Osteocyte (in vitro differentiated cells): ENCODE results near the gene ADGRA1. TPM values are rescaled to one million over a fixed set of nuclear protein-coding genes. Genes with fewer than 3 reads are reported as not detected.

ENCODE experiments used
- DNase-seq: peaks from one replicate; pipeline ENCODE4 v3.0.0; 2021; ENCODE audit warnings: mixed read lengths; ENCODE audit not compliant: unreplicated experiment; ENCODE audit errors: extremely low spot score
- H3K27ac Mint-ChIP-seq: one replicate; pipeline ENCODE4 v1.8.0; 2021; ENCODE audit warnings: mild to moderate bottlenecking, mixed read lengths; ENCODE audit not compliant: unreplicated experiment
- H3K27me3 Mint-ChIP-seq: one replicate; pipeline ENCODE4 v1.8.0; 2021; ENCODE audit warnings: mixed read lengths; ENCODE audit not compliant: unreplicated experiment
- H3K36me3 Mint-ChIP-seq: one replicate; pipeline ENCODE4 v1.8.0; 2021; ENCODE audit warnings: mixed read lengths; ENCODE audit not compliant: unreplicated experiment
- H3K4me1 Mint-ChIP-seq: one replicate; pipeline ENCODE4 v1.8.0; 2021; ENCODE audit warnings: mixed read lengths; ENCODE audit not compliant: unreplicated experiment
- H3K4me3 Mint-ChIP-seq: one replicate; pipeline ENCODE4 v1.8.0; 2021; ENCODE audit warnings: mild to moderate bottlenecking, moderate library complexity, mixed read lengths; ENCODE audit not compliant: unreplicated experiment
- H3K9me3 Mint-ChIP-seq: one replicate; pipeline ENCODE4 v1.8.0; 2021; ENCODE audit warnings: mixed read lengths; ENCODE audit not compliant: unreplicated experiment
- CTCF ChIP-seq: fragments of 200-600 bp; sonication (generic); IDR thresholded peaks from 2 replicates; pipeline ENCODE4 v1.5.0; 2021; ENCODE audit warnings: antibody characterized with exemption, mild to moderate bottlenecking, moderate library complexity
- total RNA-seq: library from RNA; stranded (reverse); gene quantifications from 2 replicates; pipeline ENCODE4 v1.2.1, GENCODE V29; 2021

Gene ADGRA1
- total RNA-seq, 1 donor from 2014 or later = not detected

- H3K4me1 Mint-ChIP-seq = no peaks in the 10 kb centered on the region
- peaks cover 13% of the 10 kb centered on the region for H3K9me3 Mint-ChIP-seq
- no peak for DNase-seq
- H3K27me3 Mint-ChIP-seq = no peaks in the 10 kb centered on the region
- no peaks in the 10 kb centered on the region for H3K36me3 Mint-ChIP-seq
- no peak overlapping the region for H3K27ac Mint-ChIP-seq
- TF ChIP-seq CTCF = no peak
- H3K4me3 Mint-ChIP-seq = no peak overlapping the region
Measured at GRCh38 chr10:133114251-133114650, 26.5 kb downstream of the ADGRA1 start.

GRCh38 chr10:133114726-133115452, 27.2 kb downstream of the ADGRA1 start:
- no peak for TF ChIP-seq CTCF
- Mint-ChIP-seq H3K4me1 (no peaks in the 10 kb centered on the region), H3K27me3 (no peaks in the 10 kb centered on the region), H3K4me3 (no peak overlapping the region), H3K27ac (no peak overlapping the region), H3K9me3 (peaks cover 13% of the 10 kb centered on the region), H3K36me3 (no peaks in the 10 kb centered on the region)
- no peak for DNase-seq

- Mint-ChIP-seq H3K36me3 (no peaks in the 10 kb centered on the region), H3K27me3 (no peaks in the 10 kb centered on the region), H3K4me3 (no peak overlapping the region), H3K4me1 (no peaks in the 10 kb centered on the region), H3K27ac (no peak overlapping the region), H3K9me3 (peaks cover 10% of the 10 kb centered on the region)
- DNase-seq = no peak
- no peak for TF ChIP-seq CTCF
Measured at GRCh38 chr10:133115453-133115842, 27.7 kb downstream of the ADGRA1 start.

GRCh38 chr10:133115976-133116375, 28.3 kb downstream of the ADGRA1 start:
- Mint-ChIP-seq H3K4me1 (no peaks in the 10 kb centered on the region), H3K36me3 (no peaks in the 10 kb centered on the region), H3K27ac (no peak overlapping the region), H3K9me3 (peaks cover 7% of the 10 kb centered on the region), H3K4me3 (no peak overlapping the region), H3K27me3 (no peaks in the 10 kb centered on the region)
- DNase-seq = no peak
- no peak for TF ChIP-seq CTCF

GRCh38 chr10:133116455-133116854, 28.7 kb downstream of the ADGRA1 start:
- Mint-ChIP-seq H3K27ac (no peak overlapping the region), H3K27me3 (no peaks in the 10 kb centered on the region), H3K4me1 (no peaks in the 10 kb centered on the region), H3K9me3 (peaks cover 7% of the 10 kb centered on the region), H3K36me3 (no peaks in the 10 kb centered on the region), H3K4me3 (no peak overlapping the region)
- no peak for TF ChIP-seq CTCF
- no peak for DNase-seq
